Keratinocyte (primary cell): Measurements from ENCODE around the gene ZNF646.

ENCODE experiments used
- CTCF ChIP-seq, 3 experiments: IDR thresholded peaks in 1 of 3; conservative IDR thresholded peaks in 1 of 3; optimal IDR thresholded peaks in 1 of 3; 2 replicates in 2 of 3; 3 replicates in 1 of 3; pipeline versions ENCODE3 to v1.5.1; 2011; ENCODE audit warnings: low read length in 3 of 3, mild to moderate bottlenecking in 3 of 3, moderate library complexity in 2 of 3, control low read depth in 1 of 3, inconsistent platforms in 1 of 3; ENCODE audit not compliant: insufficient read depth in 2 of 3; ENCODE audit errors: extremely low read depth in 1 of 3
- EZH2 ChIP-seq: IDR thresholded peaks from one replicate; pipeline ENCODE4 v1.6.1; 2012; ENCODE audit warnings: inconsistent platforms, mild to moderate bottlenecking, low read length, moderate library complexity

GRCh38 chr16:31063843-31064611, 10.2 kb upstream of the ZNF646 start:
- TF ChIP-seq CTCF (optimal IDR thresholded peaks at IDR 0.05 in 1 of 3, IDR thresholded peaks at IDR 0.05 in 1 of 3, conservative IDR thresholded peaks at IDR 0.05 in 1 of 3; ENCODE audit: extremely low read depth in 1 of 3, insufficient read depth in 2 of 3, low read length in 3 of 3) = no peak
- no peak for TF ChIP-seq EZH2
